T-cell (primary cell): Measurements from ENCODE around the gene PTPRM. TPM values are rescaled to one million over a fixed set of nuclear protein-coding genes. Genes with fewer than 3 reads are reported as not detected.

Source experiments
- ATAC-seq, 4 experiments: fragments of 200-7000 bp in 3 of 4; fragments of 150-1000 bp in 1 of 4; cut with Tn5 transposase; replicated peaks in 1 of 4; 1 replicate in 3 of 4; 2 replicates in 1 of 4; pipeline ENCODE4 v1.10.0; 2021; ENCODE audit warnings: moderate library complexity in 3 of 4, mild to moderate bottlenecking in 2 of 4, moderate number of reproducible peaks in 1 of 4
- CTCF ChIA-PET, 2 donors: fragments of 300-600 bp; sonication (Branson Sonifier 250); formaldehyde crosslinking; loops; one replicate each; lab custom pipeline; 2022; ENCODE audit warnings: antibody characterized with exemption in 2 of 2; lab: Charles Lee
- POLR2A ChIA-PET, 2 donors: fragments of 300-600 bp; sonication (Branson Sonifier 250); formaldehyde crosslinking; loops; one replicate each; lab custom pipeline; 2022; ENCODE audit warnings: antibody characterized with exemption in 2 of 2; lab: Charles Lee
- DNase-seq, 35 experiments: peaks; one replicate each; pipeline versions ENCODE4 v3.0.0 to v3.0.0-alpha.2; 2013 to 2023
- H3K27ac ChIP-seq: one replicate; pipeline ENCODE4 v1.5.1; 2013; ENCODE audit warnings: low read length
- H3K27me3 ChIP-seq, 2 experiments: replicated peaks in 1 of 2; 1 replicate in 1 of 2; 2 replicates in 1 of 2; pipeline versions ENCODE4 v1.6.1 to v1.7.0; 2013; ENCODE audit warnings: low read length in 1 of 2, mixed read lengths in 1 of 2; ENCODE audit not compliant: control insufficient read depth in 2 of 2, insufficient read depth in 2 of 2; ENCODE audit errors: extremely low read depth in 1 of 2
- H3K36me3 ChIP-seq, 2 donors: 1 replicate in 1 of 2; 2 replicates in 1 of 2; pipeline versions ENCODE4 v1.6.1 to v1.7.0; 2013; ENCODE audit warnings: low read length in 1 of 2; ENCODE audit not compliant: control insufficient read depth in 2 of 2, insufficient read depth in 1 of 2; ENCODE audit errors: extremely low read depth in 1 of 2
- H3K4me1 ChIP-seq, 2 experiments: 1 replicate in 1 of 2; 2 replicates in 1 of 2; pipeline versions ENCODE4 v1.6.1 to v1.7.0; 2013; ENCODE audit warnings: low read length in 2 of 2, mixed read lengths in 1 of 2; ENCODE audit not compliant: insufficient read depth in 2 of 2, control insufficient read depth in 1 of 2; ENCODE audit errors: extremely low read depth in 1 of 2
- H3K4me3 ChIP-seq, 2 donors: 1 replicate in 1 of 2; 2 replicates in 1 of 2; pipeline versions ENCODE4 v1.5.1 to v1.7.0; 2013; ENCODE audit warnings: mild to moderate bottlenecking in 2 of 2, low read length in 1 of 2, moderate library complexity in 1 of 2; ENCODE audit not compliant: control insufficient read depth in 1 of 2; ENCODE audit errors: extremely low read depth in 1 of 2
- H3K9me3 ChIP-seq: 2 replicates; pipeline ENCODE4 v1.7.0; 2013
- H3K27ac Mint-ChIP-seq, 2 donors: one replicate each; pipeline ENCODE4 v1.8.0; 2020 to 2021; ENCODE audit warnings: mild to moderate bottlenecking in 2 of 2, mixed read lengths in 2 of 2
- H3K27me3 Mint-ChIP-seq, 2 donors: one replicate each; pipeline ENCODE4 v1.8.0; 2021 to 2022; ENCODE audit warnings: mixed read lengths in 2 of 2
- H3K36me3 Mint-ChIP-seq: one replicate; pipeline ENCODE4 v1.8.0; 2021; ENCODE audit warnings: mixed read lengths
- H3K4me1 Mint-ChIP-seq, 3 donors: one replicate each; pipeline ENCODE4 v1.8.0; 2020 to 2022; ENCODE audit warnings: mixed read lengths in 3 of 3, mild to moderate bottlenecking in 1 of 3
- H3K4me3 Mint-ChIP-seq, 3 donors: one replicate each; pipeline ENCODE4 v1.8.0; 2020 to 2022; ENCODE audit warnings: mild to moderate bottlenecking in 3 of 3, mixed read lengths in 3 of 3, moderate library complexity in 3 of 3
- H3K9me3 Mint-ChIP-seq, 3 donors: one replicate each; pipeline ENCODE4 v1.8.0; 2020 to 2022; ENCODE audit warnings: mixed read lengths in 3 of 3
- WGBS: methylation state at CpG from one replicate; pipeline ENCODE4 v1.1.5; 2013; ENCODE audit warnings: missing lambda C conversion rate; ENCODE audit not compliant: insufficient coverage; 5-methylcytosine and 5-hydroxymethylcytosine counted together
- total RNA-seq, 35 experiments: library from RNA in 6 of 35; stranded (reverse) in 6 of 35; fragments of 120-200 nt in 1 of 35; gene quantifications; one replicate each; pipeline versions ENCODE4 v1.2.1 to v1.2.4 and lab custom pipeline; 2013 to 2026

Gene PTPRM
- total RNA-seq, 5 donors from 2014 or later (not counting 1 experiment from before 2014, with no cell fraction given): 4.1 to 47.4 (median 7.1) TPM

DNA sequence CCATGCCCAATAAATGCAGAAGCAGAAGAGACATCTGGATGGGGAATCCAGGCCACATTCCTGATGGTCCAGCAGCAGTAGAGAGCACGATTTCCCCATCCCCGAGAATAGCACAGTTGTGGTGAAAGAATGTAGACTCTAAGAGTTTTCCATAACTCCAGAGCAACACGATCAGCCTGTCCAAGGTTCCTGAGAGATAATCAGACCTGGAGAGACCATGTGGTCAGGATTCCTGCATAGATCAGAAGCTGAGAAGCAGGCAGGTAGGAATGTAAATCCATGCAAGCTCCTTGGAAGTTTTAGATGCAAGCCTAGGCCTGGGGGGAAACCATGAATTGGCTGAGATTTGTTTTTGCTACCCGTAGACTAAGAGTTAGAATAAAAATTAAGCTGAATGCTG, 34.2 kb upstream of the PTPRM start:
- Histone ChIP-seq H3K27ac (no peak overlapping the region), H3K4me1 (no peaks in the 10 kb centered on the region), H3K27me3 (no peaks in the 10 kb centered on the region), H3K36me3 (no peaks in the 10 kb centered on the region), H3K9me3 (no peaks in the 10 kb centered on the region), H3K4me3 (no peak overlapping the region)
- no peak overlapping the region for H3K4me3 Mint-ChIP-seq
- no peak for DNase-seq
- H3K9me3 Mint-ChIP-seq: peaks cover 0 to 6% (median 0%) of the 10 kb centered on the region in 3 donors
- H3K36me3 Mint-ChIP-seq: no peaks in the 10 kb centered on the region
- no peak overlapping the region for H3K27ac Mint-ChIP-seq
- ChIA-PET CTCF (interaction anchor here in 1 of 2 donors (0.5 kb wide), 1 partner anchor 38 kb away, joined by 5 read pairs; no protein-coding TSS in a partner anchor), POLR2A (no interaction called here)
- ATAC-seq: no peak
- WGBS: no CpG with 5 or more reads among the region's 4 CpGs
- H3K27me3 Mint-ChIP-seq: no peaks in the 10 kb centered on the region
- no peaks in the 10 kb centered on the region for H3K4me1 Mint-ChIP-seq

DNA sequence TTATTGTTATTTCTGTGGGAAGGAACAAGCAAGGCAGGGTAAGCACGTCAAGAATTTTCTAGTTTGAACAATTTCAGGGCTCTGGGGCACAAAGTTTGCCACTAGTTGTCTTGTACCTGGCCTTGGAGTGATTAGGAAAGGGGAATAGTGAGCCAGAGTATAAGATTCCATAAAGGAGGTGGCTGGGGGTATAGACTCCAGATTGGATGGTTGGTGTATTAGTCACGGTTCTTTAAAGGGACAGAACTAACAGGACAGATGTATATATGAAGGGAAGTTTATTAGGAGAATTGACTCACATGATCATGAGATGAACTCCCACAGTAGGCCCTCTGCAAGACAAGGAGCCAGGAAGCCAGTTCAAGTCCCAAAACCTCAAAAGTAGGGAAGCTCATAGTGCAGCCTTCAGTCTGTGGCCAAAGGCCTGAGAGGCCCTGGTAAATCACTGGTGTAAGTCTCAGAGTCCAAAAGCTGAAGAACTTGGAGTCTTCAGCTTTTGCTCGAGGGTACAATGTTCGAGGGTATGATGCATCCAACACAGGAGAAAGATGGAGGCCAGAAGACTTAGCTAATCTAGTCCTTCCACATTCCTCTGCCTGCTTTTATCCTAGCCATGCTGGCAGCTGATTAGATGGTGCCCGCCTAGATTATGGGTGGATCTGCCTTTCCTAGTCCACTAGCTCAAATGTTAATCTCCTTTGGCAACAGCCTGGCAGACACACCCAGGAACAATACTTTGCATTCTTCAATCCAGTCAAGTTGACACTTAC, 31.5 kb upstream of the PTPRM start:
- no peak for DNase-seq
- Histone ChIP-seq H3K27ac (no peak overlapping the region), H3K4me1 (no peaks in the 10 kb centered on the region), H3K4me3 (no peak overlapping the region), H3K36me3 (no peaks in the 10 kb centered on the region), H3K27me3 (no peaks in the 10 kb centered on the region), H3K9me3 (no peaks in the 10 kb centered on the region)
- Mint-ChIP-seq H3K4me1 (no peaks in the 10 kb centered on the region), H3K4me3 (no peak overlapping the region), H3K9me3 (peaks cover 0 to 6% (median 0%) of the 10 kb centered on the region in 3 donors), H3K36me3 (no peaks in the 10 kb centered on the region), H3K27ac (no peak overlapping the region), H3K27me3 (no peaks in the 10 kb centered on the region)
- 78% methylated on average over 3 of the region's 5 CpGs for WGBS
- no peak for ATAC-seq
- CTCF ChIA-PET: interaction anchor here in 1 of 2 donors (0.6 kb wide), 1 partner anchor 62 kb away, joined by 3 read pairs; no protein-coding TSS in a partner anchor
- POLR2A ChIA-PET: no interaction called here

DNA sequence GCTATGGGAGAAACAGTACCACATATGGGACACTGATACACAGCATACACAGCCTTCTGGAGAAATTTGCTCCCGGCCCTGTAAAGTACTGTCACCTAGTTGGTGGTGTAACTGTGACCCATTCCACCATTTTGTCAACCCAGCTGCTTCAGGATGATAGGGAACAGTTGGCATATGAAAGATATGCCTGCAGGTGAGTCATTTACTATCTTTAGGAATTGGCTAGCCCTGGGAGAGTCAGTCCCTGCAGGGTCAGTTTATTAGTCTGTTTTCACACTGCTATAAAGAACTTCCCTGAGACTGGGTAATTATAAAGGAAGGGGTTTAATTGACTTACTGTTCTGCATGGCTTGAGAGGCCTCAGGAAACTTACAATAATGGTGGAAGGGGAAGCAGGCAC, 30.0 kb upstream of the PTPRM start:
- Histone ChIP-seq H3K36me3 (no peaks in the 10 kb centered on the region), H3K4me1 (no peaks in the 10 kb centered on the region), H3K9me3 (no peaks in the 10 kb centered on the region), H3K27me3 (no peaks in the 10 kb centered on the region), H3K4me3 (no peak overlapping the region), H3K27ac (no peak overlapping the region)
- Mint-ChIP-seq H3K27ac (no peak overlapping the region), H3K36me3 (no peaks in the 10 kb centered on the region), H3K4me3 (no peak overlapping the region), H3K9me3 (peaks cover 0 to 6% (median 0%) of the 10 kb centered on the region in 3 donors), H3K4me1 (no peaks in the 10 kb centered on the region), H3K27me3 (no peaks in the 10 kb centered on the region)
- DNase-seq (no peak), ATAC-seq (no peak)
- WGBS: no CpG with 5 or more reads among the region's 1 CpG
- ChIA-PET CTCF (no interaction called here), POLR2A (no interaction called here)

DNA sequence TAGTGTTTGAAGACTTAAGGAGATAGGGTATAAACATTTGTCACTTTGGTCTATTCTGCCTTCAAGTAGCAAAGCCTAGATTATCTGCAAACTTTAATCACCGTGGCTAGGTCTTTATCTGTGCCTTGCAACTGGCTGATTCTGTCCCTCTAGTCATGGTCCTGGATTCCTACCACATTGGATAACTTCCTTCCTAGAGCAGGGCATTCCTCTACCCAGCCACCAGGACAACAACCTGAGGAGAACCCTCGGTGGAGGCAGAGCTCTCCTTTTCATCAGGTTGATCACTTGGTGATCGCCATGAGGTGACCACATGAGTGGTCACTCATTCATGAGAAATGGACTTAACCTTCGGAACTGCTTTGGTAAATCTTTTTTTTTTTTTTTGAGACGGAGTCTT, 25.3 kb upstream of the PTPRM start:
- H3K27ac ChIP-seq: no peak overlapping the region
- Mint-ChIP-seq H3K27ac (no peak overlapping the region), H3K4me1 (no peaks in the 10 kb centered on the region), H3K9me3 (no peaks in the 10 kb centered on the region), H3K27me3 (no peaks in the 10 kb centered on the region), H3K36me3 (no peaks in the 10 kb centered on the region), H3K4me3 (no peak overlapping the region)
- no peaks in the 10 kb centered on the region for H3K27me3 ChIP-seq
- no peak overlapping the region for H3K4me3 ChIP-seq
- no peaks in the 10 kb centered on the region for H3K4me1 ChIP-seq
- DNase-seq (no peak), ATAC-seq (no peak)
- CTCF ChIA-PET: interaction anchor here in 1 of 2 donors (0.7 kb wide), 1 partner anchor 833 kb away, joined by 4 read pairs; no protein-coding TSS in a partner anchor
- WGBS: 58% methylated on average over 4 of the region's 5 CpGs
- no peaks in the 10 kb centered on the region for H3K9me3 ChIP-seq
- no peaks in the 10 kb centered on the region for H3K36me3 ChIP-seq
- POLR2A ChIA-PET: no interaction called here

DNA sequence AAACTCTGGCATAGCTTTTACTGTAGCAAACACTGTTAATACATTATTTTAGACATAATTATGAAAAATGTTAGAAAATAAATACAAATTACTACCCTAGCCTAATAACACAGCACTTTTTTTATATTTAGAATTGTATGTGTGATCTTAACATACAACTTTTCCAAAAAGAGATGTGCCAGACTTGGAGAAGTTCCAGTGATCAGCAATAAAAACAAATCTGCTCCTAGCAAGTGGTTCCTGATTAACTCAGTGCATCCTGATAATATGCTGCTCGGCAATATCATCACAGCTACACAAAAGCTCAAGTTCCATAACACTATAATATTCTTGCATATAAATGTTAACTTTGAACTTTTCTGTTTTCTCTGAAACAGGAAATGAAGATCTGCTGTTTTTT, 22.4 kb upstream of the PTPRM start:
- Mint-ChIP-seq H3K27ac (no peak overlapping the region), H3K9me3 (no peaks in the 10 kb centered on the region), H3K4me3 (no peak overlapping the region), H3K27me3 (no peaks in the 10 kb centered on the region), H3K4me1 (no peaks in the 10 kb centered on the region), H3K36me3 (no peaks in the 10 kb centered on the region)
- WGBS: no CpG with 5 or more reads among the region's 1 CpG
- Histone ChIP-seq H3K27ac (no peak overlapping the region), H3K27me3 (no peaks in the 10 kb centered on the region), H3K36me3 (no peaks in the 10 kb centered on the region), H3K9me3 (no peaks in the 10 kb centered on the region), H3K4me3 (no peak overlapping the region), H3K4me1 (no peaks in the 10 kb centered on the region)
- no peak for DNase-seq
- ChIA-PET POLR2A (interaction anchor here in 1 of 2 donors (0.6 kb wide), 1 partner anchor 14 kb away, joined by 7 read pairs; no protein-coding TSS in a partner anchor), CTCF (no interaction called here)
- ATAC-seq: no peak

DNA sequence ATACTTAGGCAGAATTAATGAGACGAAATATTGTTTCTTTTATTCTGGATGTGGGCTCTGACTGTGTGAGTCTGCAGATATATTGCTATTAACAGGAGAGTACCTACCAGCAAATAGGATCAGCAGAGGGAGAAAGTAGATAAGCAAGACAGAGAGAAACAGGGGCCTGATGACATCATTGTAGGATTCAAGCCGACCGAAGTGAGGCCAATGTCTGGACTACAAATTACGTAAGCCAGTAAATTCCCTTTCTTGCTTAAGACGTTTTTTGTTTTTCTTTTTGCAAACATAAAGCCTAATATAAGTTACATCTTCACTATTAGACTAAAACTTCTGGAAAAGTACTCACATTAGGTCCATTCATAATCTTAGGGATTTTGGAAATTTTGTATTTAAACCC, 21.4 kb upstream of the PTPRM start:
- no peak for ATAC-seq
- Mint-ChIP-seq H3K27ac (no peak overlapping the region), H3K4me3 (no peak overlapping the region), H3K27me3 (no peaks in the 10 kb centered on the region), H3K4me1 (no peaks in the 10 kb centered on the region), H3K9me3 (no peaks in the 10 kb centered on the region), H3K36me3 (no peaks in the 10 kb centered on the region)
- no peaks in the 10 kb centered on the region for H3K36me3 ChIP-seq
- WGBS: no CpG with 5 or more reads among the region's 5 CpGs
- ChIA-PET CTCF (no interaction called here), POLR2A (no interaction called here)
- no peaks in the 10 kb centered on the region for H3K4me1 ChIP-seq
- no peak for DNase-seq
- no peak overlapping the region for H3K4me3 ChIP-seq
- H3K9me3 ChIP-seq: no peaks in the 10 kb centered on the region
- no peaks in the 10 kb centered on the region for H3K27me3 ChIP-seq
- no peak overlapping the region for H3K27ac ChIP-seq
